ENCODE data around the gene NEB.

The NEB gene

GRCh38 chr2:151508519-151508918, 225.8 kb downstream of the NEB start:
- TF ChIP-seq, protein P1, sequence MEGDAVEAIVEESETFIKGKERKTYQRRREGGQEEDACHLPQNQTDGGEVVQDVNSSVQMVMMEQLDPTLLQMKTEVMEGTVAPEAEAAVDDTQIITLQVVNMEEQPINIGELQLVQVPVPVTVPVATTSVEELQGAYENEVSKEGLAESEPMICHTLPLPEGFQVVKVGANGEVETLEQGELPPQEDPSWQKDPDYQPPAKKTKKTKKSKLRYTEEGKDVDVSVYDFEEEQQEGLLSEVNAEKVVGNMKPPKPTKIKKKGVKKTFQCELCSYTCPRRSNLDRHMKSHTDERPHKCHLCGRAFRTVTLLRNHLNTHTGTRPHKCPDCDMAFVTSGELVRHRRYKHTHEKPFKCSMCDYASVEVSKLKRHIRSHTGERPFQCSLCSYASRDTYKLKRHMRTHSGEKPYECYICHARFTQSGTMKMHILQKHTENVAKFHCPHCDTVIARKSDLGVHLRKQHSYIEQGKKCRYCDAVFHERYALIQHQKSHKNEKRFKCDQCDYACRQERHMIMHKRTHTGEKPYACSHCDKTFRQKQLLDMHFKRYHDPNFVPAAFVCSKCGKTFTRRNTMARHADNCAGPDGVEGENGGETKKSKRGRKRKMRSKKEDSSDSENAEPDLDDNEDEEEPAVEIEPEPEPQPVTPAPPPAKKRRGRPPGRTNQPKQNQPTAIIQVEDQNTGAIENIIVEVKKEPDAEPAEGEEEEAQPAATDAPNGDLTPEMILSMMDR (IDR thresholded peaks at IDR 0.05; ENCODE audit: low read depth, low read length, missing control alignments), result no peak
- no peak overlapping the region for H3K4me3 ChIP-seq (ENCODE audit: low read depth, low read length)
- in situ Hi-C loops (cut with HindIII; ENCODE audit: low sequenced_read_pairs), result no loop called here
- DNase-seq (ENCODE audit: low read depth), result no peak

DNA sequence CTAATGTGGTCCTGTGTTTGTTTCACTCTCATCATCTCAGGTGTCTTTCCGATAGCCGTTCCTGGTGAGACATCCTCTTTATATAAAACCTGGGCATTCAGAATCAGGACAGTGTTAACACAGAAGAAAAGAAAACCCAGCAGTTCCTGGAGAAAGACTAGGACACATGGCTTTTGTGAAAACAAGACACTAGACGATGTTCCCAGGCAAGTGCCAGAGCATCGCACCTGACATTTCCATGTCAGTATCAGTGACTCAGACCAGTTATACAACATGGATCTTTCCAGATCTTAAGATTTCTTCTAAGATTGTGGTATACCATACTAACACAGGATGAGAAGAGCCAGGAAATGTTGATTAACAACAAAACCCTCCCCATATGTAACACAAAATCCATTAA, 228.1 kb downstream of the NEB start:
- DNase-seq (ENCODE audit: low read depth), result no peak
- in situ Hi-C loops (cut with HindIII; ENCODE audit: low sequenced_read_pairs), result no loop called here
- H3K4me3 ChIP-seq (ENCODE audit: low read depth, low read length), result no peak overlapping the region
- TF ChIP-seq, protein P1 (IDR thresholded peaks at IDR 0.05; ENCODE audit: low read depth, low read length, missing control alignments), result no peak

DNA sequence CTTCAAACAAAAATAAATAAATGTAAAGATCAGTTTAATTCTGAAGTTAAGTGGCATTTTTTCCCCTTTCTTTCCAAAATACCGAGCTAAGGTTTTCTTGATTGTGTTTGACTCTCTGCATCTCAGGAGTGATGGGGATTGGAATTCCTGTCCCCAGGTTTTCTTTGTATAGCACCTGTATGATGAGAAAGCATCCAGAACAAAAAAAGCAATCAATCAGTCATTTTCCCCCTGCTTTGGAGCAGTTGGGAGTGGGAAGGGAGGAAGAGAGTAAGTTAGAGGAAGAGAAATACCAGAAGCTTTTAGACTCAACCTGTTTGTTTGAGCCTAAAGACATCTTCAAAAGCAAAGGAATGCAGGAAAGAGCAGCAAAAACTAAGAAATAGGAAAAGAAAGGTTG, 236.1 kb downstream of the NEB start:
- in situ Hi-C loops (cut with HindIII; ENCODE audit: low sequenced_read_pairs), result loop anchor here (10.0 kb wide), 1 partner anchor 137 kb away; no protein-coding TSS in a partner anchor
- TF ChIP-seq, protein P1 (IDR thresholded peaks at IDR 0.05; ENCODE audit: low read depth, low read length, missing control alignments), result no peak
- no peak overlapping the region for H3K4me3 ChIP-seq (ENCODE audit: low read depth, low read length)
- DNase-seq (ENCODE audit: low read depth), result no peak

DNA sequence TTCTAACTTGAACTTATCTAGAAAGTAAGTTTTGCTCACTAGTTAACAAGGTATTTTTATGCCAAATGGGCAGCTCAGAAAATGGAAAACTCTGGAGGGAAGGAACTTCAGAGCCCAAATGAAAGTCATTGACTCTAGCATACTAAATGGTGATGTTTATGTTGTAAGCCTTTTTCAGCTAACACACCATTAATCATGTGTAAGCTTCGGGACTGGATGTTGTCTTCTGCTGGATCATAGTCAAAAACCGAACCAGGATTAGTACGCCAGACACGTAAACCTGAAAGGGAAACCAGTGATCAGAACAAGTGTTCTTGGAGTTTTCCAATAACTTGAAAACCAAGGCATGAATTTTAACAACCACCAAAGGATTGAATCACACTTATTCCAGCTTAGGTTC, 242.8 kb downstream of the NEB start:
- in situ Hi-C loops (cut with HindIII; ENCODE audit: low sequenced_read_pairs), result loop anchor here (10.0 kb wide), 1 partner anchor 143 kb away; no protein-coding TSS in a partner anchor
- DNase-seq (ENCODE audit: low read depth), result no peak
- H3K4me3 ChIP-seq (ENCODE audit: low read depth, low read length), result no peak overlapping the region
- TF ChIP-seq, protein P1 (IDR thresholded peaks at IDR 0.05; ENCODE audit: low read depth, low read length, missing control alignments), result no peak

- TF ChIP-seq, protein P1 (IDR thresholded peaks at IDR 0.05; ENCODE audit: low read depth, low read length, missing control alignments), result no peak
- no peak for DNase-seq (ENCODE audit: low read depth)
- in situ Hi-C loops (cut with HindIII; ENCODE audit: low sequenced_read_pairs), result loop anchor here (10.0 kb wide), 1 partner anchor 145 kb away; no protein-coding TSS in a partner anchor
- H3K4me3 ChIP-seq (ENCODE audit: low read depth, low read length), result no peak overlapping the region
Observed at GRCh38 chr2:151490276-151490675, 244.0 kb downstream of the NEB start.

GRCh38 chr2:151486053-151486452, 248.2 kb downstream of the NEB start:
- TF ChIP-seq, protein P1 (IDR thresholded peaks at IDR 0.05; ENCODE audit: low read depth, low read length, missing control alignments), result no peak
- in situ Hi-C loops (cut with HindIII; ENCODE audit: low sequenced_read_pairs), result no loop called here
- H3K4me3 ChIP-seq (ENCODE audit: low read depth, low read length), result no peak overlapping the region
- no peak for DNase-seq (ENCODE audit: low read depth)

GRCh38 chr2:151484100-151484499, 250.2 kb downstream of the NEB start:
- no peak for DNase-seq (ENCODE audit: low read depth)
- H3K4me3 ChIP-seq (ENCODE audit: low read depth, low read length), result no peak overlapping the region
- TF ChIP-seq, protein P1 (IDR thresholded peaks at IDR 0.05; ENCODE audit: low read depth, low read length, missing control alignments), result no peak
- in situ Hi-C loops (cut with HindIII; ENCODE audit: low sequenced_read_pairs), result no loop called here

All from astrocyte of the cerebellum (primary cell).